ENCODE results near the gene RYK. TPM values are rescaled to one million over a fixed set of nuclear protein-coding genes. Genes with fewer than 3 reads are reported as not detected.

Gene RYK
- total and polyA plus RNA-seq, 2 experiments from 2014 or later = 22.8 to 100 TPM

GRCh38 chr3:134199240-134199639, 51.4 kb downstream of the RYK start:
- no peak overlapping the region for H2AFZ ChIP-seq
- H4K20me1 ChIP-seq (ENCODE audit: insufficient read depth) = peaks cover 2% of the 10 kb centered on the region; the same call in 1 of the 2 replicates
- H3K4me2 ChIP-seq (ENCODE audit: unreplicated experiment) = no peak overlapping the region
- in situ Hi-C loops (cut with MboI) = loop anchor here (10.0 kb wide), 1 partner anchor 264 kb away; no protein-coding TSS in a partner anchor
- no peaks in the 10 kb centered on the region for H3K9me3 ChIP-seq (ENCODE audit: low read depth)
- TF ChIP-seq EZH2phosphoT487 (IDR thresholded peaks at IDR 0.05; ENCODE audit: insufficient read depth, low read depth) (no peak), EZH2 (IDR thresholded peaks at IDR 0.05; ENCODE audit: insufficient read depth, poor library complexity, severe bottlenecking) (no peak)
- H3K27me3 ChIP-seq (replicated peaks; ENCODE audit: insufficient read depth) = no peaks in the 10 kb centered on the region
- no peak overlapping the region for H3K4me3 ChIP-seq
- peaks cover 35% of the 10 kb centered on the region for H3K4me1 ChIP-seq (ENCODE audit: insufficient read depth)
- H3K36me3 ChIP-seq (ENCODE audit: low read depth) = peaks cover 11% of the 10 kb centered on the region
- no peak overlapping the region for H3K27ac ChIP-seq
- H3F3A ChIP-seq (ENCODE audit: insufficient read depth) = peaks cover 35% of the 10 kb centered on the region
- 73 to 75% methylated on average over 3 of the region's 3 CpGs for WGBS, 2 experiments (ENCODE audit: low coverage in 1 of 2, low lambda C conversion rate in 2 of 2, missing lambda C conversion rate in 2 of 2)
- H3K79me2 ChIP-seq (ENCODE audit: insufficient read depth) = peaks cover 25% of the 10 kb centered on the region
- DNase-seq = no peak
- no peak overlapping the region for H3K9ac ChIP-seq
- H3K9me2 ChIP-seq (ENCODE audit: insufficient read depth) = no peaks in the 10 kb centered on the region

- H3K27ac ChIP-seq = no peak overlapping the region
These were observed 52.2 kb downstream of the RYK start for GRCh38 chr3:134198414-134198813.

GRCh38 chr3:134197681-134198261, 52.9 kb downstream of the RYK start:
- H3K27me3 ChIP-seq (replicated peaks; ENCODE audit: insufficient read depth) = no peaks in the 10 kb centered on the region
- 7 to 9% methylated on average over 2 of the region's 2 CpGs for WGBS, 2 experiments (ENCODE audit: low coverage in 1 of 2, low lambda C conversion rate in 2 of 2, missing lambda C conversion rate in 2 of 2)
- peaks cover 31% of the 10 kb centered on the region for H3K79me2 ChIP-seq (ENCODE audit: insufficient read depth)
- no peak for TF ChIP-seq EZH2phosphoT487 (IDR thresholded peaks at IDR 0.05; ENCODE audit: insufficient read depth, low read depth)
- no peak for TF ChIP-seq EZH2 (IDR thresholded peaks at IDR 0.05; ENCODE audit: insufficient read depth, poor library complexity, severe bottlenecking)
- no peaks in the 10 kb centered on the region for H3K9me3 ChIP-seq (ENCODE audit: low read depth)
- H3F3A ChIP-seq (ENCODE audit: insufficient read depth) = peaks cover 30% of the 10 kb centered on the region
- no peak overlapping the region for H3K4me3 ChIP-seq
- peaks cover 2% of the 10 kb centered on the region; the same call in 1 of the 2 replicates for H4K20me1 ChIP-seq (ENCODE audit: insufficient read depth)
- no peaks in the 10 kb centered on the region for H3K9me2 ChIP-seq (ENCODE audit: insufficient read depth)
- H3K27ac ChIP-seq = no peak overlapping the region
- H3K9ac ChIP-seq = no peak overlapping the region
- no peak overlapping the region for H3K4me2 ChIP-seq (ENCODE audit: unreplicated experiment)
- H3K4me1 ChIP-seq (ENCODE audit: insufficient read depth) = peaks cover 36% of the 10 kb centered on the region
- peaks cover 17% of the 10 kb centered on the region for H3K36me3 ChIP-seq (ENCODE audit: low read depth)
- no peak overlapping the region for H2AFZ ChIP-seq
- in situ Hi-C loops (cut with MboI) = loop anchor here (10.0 kb wide), 1 partner anchor 263 kb away; no protein-coding TSS in a partner anchor
- DNase-seq = peak; percentile 83

More at GRCh38 chr3:134198414-134198813, 52.2 kb downstream of the RYK start:
- H3F3A ChIP-seq (ENCODE audit: insufficient read depth) = peaks cover 35% of the 10 kb centered on the region
- H3K79me2 ChIP-seq (ENCODE audit: insufficient read depth) = peaks cover 31% of the 10 kb centered on the region
- no peaks in the 10 kb centered on the region for H3K9me2 ChIP-seq (ENCODE audit: insufficient read depth)
- no peak for TF ChIP-seq EZH2 (IDR thresholded peaks at IDR 0.05; ENCODE audit: insufficient read depth, poor library complexity, severe bottlenecking)
- no peak for TF ChIP-seq EZH2phosphoT487 (IDR thresholded peaks at IDR 0.05; ENCODE audit: insufficient read depth, low read depth)
- H3K4me1 ChIP-seq (ENCODE audit: insufficient read depth) = peaks cover 38% of the 10 kb centered on the region
- H4K20me1 ChIP-seq (ENCODE audit: insufficient read depth) = peaks cover 2% of the 10 kb centered on the region; the same call in 1 of the 2 replicates
- H3K9me3 ChIP-seq (ENCODE audit: low read depth) = no peaks in the 10 kb centered on the region
- in situ Hi-C loops (cut with MboI) = loop anchor here (10.0 kb wide), 1 partner anchor 264 kb away; no protein-coding TSS in a partner anchor
- no peak for DNase-seq
- no peaks in the 10 kb centered on the region for H3K27me3 ChIP-seq (replicated peaks; ENCODE audit: insufficient read depth)
- no peak overlapping the region for H3K9ac ChIP-seq
- H2AFZ ChIP-seq = no peak overlapping the region
- no peak overlapping the region for H3K4me3 ChIP-seq
- peaks cover 16% of the 10 kb centered on the region for H3K36me3 ChIP-seq (ENCODE audit: low read depth)
- H3K4me2 ChIP-seq (ENCODE audit: unreplicated experiment) = no peak overlapping the region
- WGBS, 2 experiments (ENCODE audit: low coverage in 1 of 2, low lambda C conversion rate in 2 of 2, missing lambda C conversion rate in 2 of 2) = 98% methylated on average over 2 of the region's 2 CpGs

- Histone ChIP-seq H3K27ac (no peak overlapping the region), H3K79me2 (ENCODE audit: insufficient read depth) (peaks cover 53% of the 10 kb centered on the region), H3K9ac (no peak overlapping the region), H3K27me3 (replicated peaks; ENCODE audit: insufficient read depth) (no peaks in the 10 kb centered on the region), H2AFZ (no peak overlapping the region), H3F3A (ENCODE audit: insufficient read depth) (0 out of 2 replicates have a peak, but pooled peaks cover 7% of the 10 kb centered on the region), H3K4me3 (no peak overlapping the region), H3K9me2 (ENCODE audit: insufficient read depth) (no peaks in the 10 kb centered on the region), H3K4me1 (ENCODE audit: insufficient read depth) (peaks cover 13% of the 10 kb centered on the region; the same call in 1 of the 2 replicates), H3K9me3 (ENCODE audit: low read depth) (no peaks in the 10 kb centered on the region), H4K20me1 (ENCODE audit: insufficient read depth) (no peaks in the 10 kb centered on the region), H3K4me2 (ENCODE audit: unreplicated experiment) (no peak overlapping the region), H3K36me3 (ENCODE audit: low read depth) (peaks cover 28% of the 10 kb centered on the region)
- TF ChIP-seq EZH2phosphoT487 (IDR thresholded peaks at IDR 0.05; ENCODE audit: insufficient read depth, low read depth) (no peak), EZH2 (IDR thresholded peaks at IDR 0.05; ENCODE audit: insufficient read depth, poor library complexity, severe bottlenecking) (no peak)
- in situ Hi-C loops (cut with MboI) = loop anchor here (10.0 kb wide), 1 partner anchor 259 kb away; no protein-coding TSS in a partner anchor
- 83 to 87% methylated on average over 2 of the region's 2 CpGs for WGBS, 2 experiments (ENCODE audit: low coverage in 1 of 2, low lambda C conversion rate in 2 of 2, missing lambda C conversion rate in 2 of 2)
- no peak for DNase-seq
These were observed 56.4 kb downstream of the RYK start for GRCh38 chr3:134194247-134194646.

All from GM23248 (cell line).